GM18517 (cell line): Measurements from ENCODE around the gene OR6T1.

ENCODE experiments used
- ATAC-seq: cut with Tn5 transposase; IDR thresholded peaks from one replicate; pipeline ENCODE4 v1.9.1; 2021; ENCODE audit warnings: mild to moderate bottlenecking, moderate library complexity; ENCODE audit not compliant: unreplicated experiment

OR6T1 gene

GRCh38 chr11:123943738-123944137 is at the start of gene OR6T1:
OR6T1 (minus strand) TSS chr11:123943838; CDS start chr11:123943838, 0 bp downstream.
- no peak for ATAC-seq

GRCh38 chr11:123979311-123979710 is 35.7 kb upstream of the OR6T1 start:
- ATAC-seq = no peak

- no peak for ATAC-seq
These were observed 34.2 kb upstream of the OR6T1 start, which contains the start of gene OR10S1 for GRCh38 chr11:123977731-123978347. OR10S1 (minus strand) TSS chr11:123977781; CDS start chr11:123977664, 117 bp downstream.

GRCh38 chr11:123976770-123977560 is 33.3 kb upstream of the OR6T1 start:
- no peak for ATAC-seq

- ATAC-seq = no peak
These were observed 30.2 kb upstream of the OR6T1 start for GRCh38 chr11:123973816-123974215.

- no peak for ATAC-seq
These were observed 13.1 kb upstream of the OR6T1 start for GRCh38 chr11:123956752-123957151.

- no peak for ATAC-seq
These were observed 1.5 kb upstream of the OR6T1 start for GRCh38 chr11:123945132-123945531.

- no peak for ATAC-seq
These were observed 1.2 kb downstream of the OR6T1 start for GRCh38 chr11:123942413-123942812.

GRCh38 chr11:123939317-123939716 is 4.3 kb downstream of the OR6T1 start, which contains the start of gene OR4D5:
OR4D5 (plus strand) TSS chr11:123939617; CDS start chr11:123939617, 0 bp downstream.
- ATAC-seq = no peak

- ATAC-seq = no peak
These were observed 19.6 kb downstream of the OR6T1 start for GRCh38 chr11:123924027-123924426.

GRCh38 chr11:123920943-123921342 is 22.7 kb downstream of the OR6T1 start:
- no peak for ATAC-seq

- ATAC-seq = no peak
These were observed 37.8 kb downstream of the OR6T1 start for GRCh38 chr11:123905826-123906225.

- ATAC-seq = no peak
These were observed 38.7 kb downstream of the OR6T1 start for GRCh38 chr11:123904932-123905331.

- no peak for ATAC-seq
These were observed 39.7 kb downstream of the OR6T1 start for GRCh38 chr11:123903932-123904331.

GRCh38 chr11:123901867-123902266 is 41.8 kb downstream of the OR6T1 start, which contains the start of gene OR8D4:
OR8D4 (plus strand) TSS chr11:123902167; CDS start chr11:123906432, 4,265 bp downstream.
- ATAC-seq = no peak

- ATAC-seq = no peak
These were observed 43.8 kb downstream of the OR6T1 start for GRCh38 chr11:123899792-123900191.
